HG02588 (cell line): ENCODE data around the gene MS4A4A.
"Not testable (repeated sequence)": the region's sequence is repeated elsewhere in the genome, so short reads cannot be mapped to it uniquely, and the experiment has no call there.

Experiments used
- ATAC-seq: cut with Tn5 transposase; IDR thresholded peaks from one replicate; pipeline ENCODE4 v1.9.1; 2021; ENCODE audit warnings: mild to moderate bottlenecking, moderate library complexity; ENCODE audit not compliant: unreplicated experiment

Gene MS4A4A

DNA sequence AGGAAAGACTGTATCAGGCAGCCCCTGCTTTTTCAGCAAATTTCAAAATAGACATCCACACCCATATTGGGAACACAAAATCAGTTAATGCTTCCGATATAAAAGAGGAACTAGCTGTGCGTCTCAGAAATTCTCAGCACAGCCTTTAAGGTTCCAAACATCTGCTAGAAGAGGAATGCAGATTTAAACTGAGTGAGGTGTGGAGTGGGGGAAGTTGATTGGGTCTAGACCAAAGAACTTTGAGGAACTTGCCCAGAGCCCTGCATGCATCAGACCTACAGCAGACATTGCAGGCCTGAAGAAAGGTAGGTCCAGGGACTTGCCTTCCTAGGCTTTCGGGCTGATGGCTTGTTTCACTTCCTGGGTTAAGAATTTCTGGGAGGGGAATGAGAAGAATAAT is at the start of gene MS4A4A:
MS4A4A (plus strand) TSS at position 255 of the 400 bp plus-strand sequence; CDS start at position 265, 10 bp downstream.
- no peak for ATAC-seq

- no peak for ATAC-seq
These were observed 49.8 kb upstream of the MS4A4A start for GRCh38 chr11:60230681-60231080.

DNA sequence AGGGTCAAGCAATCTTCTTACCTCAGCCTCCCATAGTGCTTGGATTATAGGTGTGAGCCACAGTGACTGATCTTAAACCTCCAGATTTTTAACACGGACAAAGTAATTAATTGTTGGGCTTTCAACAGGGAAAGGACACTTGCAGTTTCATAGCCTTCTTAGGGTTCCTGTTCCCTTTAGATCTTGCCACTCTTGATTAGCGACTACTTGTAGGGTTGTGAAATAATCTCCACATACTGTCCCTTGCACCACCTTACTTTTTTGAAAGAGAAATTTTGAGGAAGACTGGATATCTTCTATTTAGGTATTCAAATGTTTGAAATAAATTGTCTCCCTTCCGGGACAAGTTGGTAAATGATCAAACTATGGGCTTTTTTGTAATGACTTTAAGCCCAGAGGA is 45.1 kb upstream of the MS4A4A start:
- no peak for ATAC-seq

GRCh38 chr11:60240662-60241061 is 39.8 kb upstream of the MS4A4A start:
- no peak for ATAC-seq

DNA sequence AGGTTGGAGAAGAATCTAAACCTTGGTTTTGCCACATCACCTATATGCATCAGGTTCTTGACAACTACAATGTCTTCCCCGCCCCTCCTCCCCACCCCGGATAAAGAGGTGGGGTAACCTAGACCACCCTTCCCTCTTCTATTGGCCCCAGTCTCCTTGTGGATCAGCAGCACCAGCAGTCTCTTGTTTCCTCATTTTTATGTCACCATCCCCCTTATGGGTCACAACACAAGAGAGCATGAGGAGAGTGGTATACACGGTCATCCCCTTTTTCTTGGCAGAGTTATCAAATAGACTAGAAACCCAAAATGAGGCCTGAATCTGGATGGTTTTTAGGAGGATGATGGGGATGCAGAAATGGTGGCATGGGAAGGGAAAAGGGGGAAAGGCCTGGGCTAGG is 38.7 kb upstream of the MS4A4A start:
- no peak for ATAC-seq

DNA sequence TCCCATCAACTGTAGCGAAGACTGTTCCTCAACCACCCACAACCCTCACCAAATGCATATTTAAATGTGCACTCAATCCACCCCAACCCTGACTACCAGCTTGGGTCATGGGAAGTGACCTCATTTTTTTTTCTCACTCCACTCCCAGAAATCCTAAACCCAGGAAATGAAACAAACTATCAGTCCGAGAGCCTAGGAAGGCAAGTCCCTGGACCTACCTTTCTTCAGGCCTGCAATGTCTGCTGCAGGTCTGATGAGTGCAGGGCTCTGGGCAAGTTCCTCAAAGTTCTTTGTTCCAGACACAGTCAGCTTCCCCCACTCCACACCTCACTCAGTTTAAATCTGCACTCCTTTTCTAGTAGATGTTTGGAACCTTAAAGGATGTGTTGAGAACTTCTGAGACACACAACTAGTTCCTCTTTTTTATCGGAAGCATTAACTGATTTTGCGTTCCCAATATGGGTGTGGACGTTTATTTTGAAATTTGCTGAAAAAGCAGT is 37.7 kb upstream of the MS4A4A start, which contains the start of gene MS4A4E:
MS4A4E (minus strand) TSS at position 398 of the 500 bp plus-strand sequence. CDS start 13,082 bp downstream, outside the sequence.
- no peak for ATAC-seq

GRCh38 chr11:60251485-60252212 is 28.8 kb upstream of the MS4A4A start:
- no peak for ATAC-seq

- no peak for ATAC-seq
These were observed 28.0 kb upstream of the MS4A4A start for GRCh38 chr11:60252213-60253108.

DNA sequence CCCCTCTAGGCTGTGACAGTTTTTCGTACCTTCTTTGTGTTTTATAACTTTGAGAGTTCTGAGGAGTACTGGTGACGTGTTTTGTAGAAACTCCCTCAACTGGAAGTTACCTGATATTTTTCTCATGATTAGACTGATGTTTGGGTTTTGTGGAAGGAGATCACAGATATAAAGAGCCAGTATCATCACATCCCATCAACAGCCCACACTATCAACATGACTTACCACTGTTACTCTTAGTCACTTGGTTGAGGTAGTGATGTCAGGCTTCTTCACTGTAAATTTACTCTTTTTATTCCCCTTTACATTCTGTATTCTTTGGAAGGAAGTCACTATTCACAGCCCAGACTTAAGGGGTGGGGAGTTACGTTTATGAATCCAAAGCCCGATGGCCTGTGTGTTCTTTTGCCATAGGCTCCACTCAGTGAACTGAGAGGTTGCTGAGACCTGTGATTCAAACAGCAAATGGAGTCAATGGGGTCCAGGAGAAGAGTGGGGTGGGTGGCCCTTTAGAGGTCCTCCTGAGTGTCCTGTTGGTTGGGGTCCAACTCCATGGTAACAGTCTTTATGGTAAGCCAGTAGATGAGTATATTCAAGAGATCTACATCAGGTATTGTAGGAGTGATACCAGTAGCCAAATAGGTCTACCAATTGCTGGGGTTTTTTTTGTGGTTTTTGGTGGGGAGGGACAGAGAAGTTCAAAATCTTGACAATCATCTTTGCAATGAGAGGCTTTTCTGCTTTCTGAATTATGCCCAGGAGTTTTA is 22.3 kb upstream of the MS4A4A start:
- no peak for ATAC-seq

GRCh38 chr11:60261014-60261413 is 19.5 kb upstream of the MS4A4A start:
- no peak for ATAC-seq

GRCh38 chr11:60263402-60263801 is 17.1 kb upstream of the MS4A4A start:
- ATAC-seq, result no peak

GRCh38 chr11:60264644-60265043 is 15.8 kb upstream of the MS4A4A start:
- no peak for ATAC-seq

DNA sequence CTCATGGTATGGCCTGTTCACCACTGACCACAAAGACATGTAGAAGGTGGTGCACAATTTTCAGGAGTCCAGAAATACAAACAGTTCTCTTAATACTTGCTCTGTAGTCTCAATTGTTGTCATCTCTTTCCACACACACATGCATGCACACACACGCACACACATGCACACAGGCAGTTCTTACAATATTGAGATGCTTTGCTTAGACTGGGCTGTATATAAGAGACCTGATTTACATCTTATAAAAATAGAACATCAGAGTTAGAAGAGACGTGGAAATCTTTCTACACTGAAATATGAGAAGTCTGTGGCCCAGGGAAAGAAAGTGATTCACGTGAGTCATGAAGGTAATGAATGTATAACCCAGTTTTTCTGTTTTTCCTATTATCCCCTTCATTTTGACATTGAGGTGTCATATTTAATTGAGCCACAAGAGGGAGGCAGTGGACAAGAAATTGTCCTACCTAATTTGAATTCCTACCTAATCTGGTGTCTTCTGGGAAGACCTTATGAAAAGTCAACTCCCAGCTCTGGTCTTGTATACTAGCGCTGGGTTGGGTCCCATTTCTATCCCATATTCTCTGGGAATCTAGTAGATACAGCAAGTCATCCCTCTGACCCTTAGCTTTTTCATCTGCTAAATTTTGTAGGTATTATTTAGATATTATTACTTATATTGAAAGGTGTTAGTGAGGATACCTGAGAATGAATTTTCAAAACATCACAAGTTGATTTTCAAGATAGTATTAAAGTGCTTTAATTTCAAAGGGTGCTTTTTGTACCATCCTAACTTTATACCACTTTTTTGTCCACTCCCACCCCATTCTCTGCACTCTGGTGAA is 14.9 kb upstream of the MS4A4A start:
- ATAC-seq, result no peak

DNA sequence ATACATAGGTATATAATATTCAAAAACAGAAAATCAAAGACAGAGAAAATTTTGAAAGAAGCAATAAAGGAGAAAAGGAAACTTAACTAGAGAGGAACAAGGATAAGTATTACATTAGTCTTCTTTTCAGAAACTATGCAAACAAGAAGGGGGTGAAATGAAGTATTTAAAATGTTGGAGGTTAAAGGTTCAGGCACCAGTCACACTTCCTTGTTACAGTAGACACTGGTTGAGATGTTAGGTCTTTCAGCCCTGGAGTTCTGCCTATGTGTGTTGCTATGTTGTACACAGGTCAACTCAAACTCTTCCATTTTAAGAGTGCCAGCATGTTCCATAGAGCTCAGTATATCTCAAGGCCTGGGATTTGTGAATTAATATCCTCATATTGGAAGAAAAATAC is 6.0 kb upstream of the MS4A4A start:
- ATAC-seq, result no peak

- ATAC-seq, result no peak
These were observed 1.0 kb downstream of the MS4A4A start for GRCh38 chr11:60281485-60281884.

- no peak for ATAC-seq
These were observed 1.8 kb downstream of the MS4A4A start for GRCh38 chr11:60282286-60282685.

DNA sequence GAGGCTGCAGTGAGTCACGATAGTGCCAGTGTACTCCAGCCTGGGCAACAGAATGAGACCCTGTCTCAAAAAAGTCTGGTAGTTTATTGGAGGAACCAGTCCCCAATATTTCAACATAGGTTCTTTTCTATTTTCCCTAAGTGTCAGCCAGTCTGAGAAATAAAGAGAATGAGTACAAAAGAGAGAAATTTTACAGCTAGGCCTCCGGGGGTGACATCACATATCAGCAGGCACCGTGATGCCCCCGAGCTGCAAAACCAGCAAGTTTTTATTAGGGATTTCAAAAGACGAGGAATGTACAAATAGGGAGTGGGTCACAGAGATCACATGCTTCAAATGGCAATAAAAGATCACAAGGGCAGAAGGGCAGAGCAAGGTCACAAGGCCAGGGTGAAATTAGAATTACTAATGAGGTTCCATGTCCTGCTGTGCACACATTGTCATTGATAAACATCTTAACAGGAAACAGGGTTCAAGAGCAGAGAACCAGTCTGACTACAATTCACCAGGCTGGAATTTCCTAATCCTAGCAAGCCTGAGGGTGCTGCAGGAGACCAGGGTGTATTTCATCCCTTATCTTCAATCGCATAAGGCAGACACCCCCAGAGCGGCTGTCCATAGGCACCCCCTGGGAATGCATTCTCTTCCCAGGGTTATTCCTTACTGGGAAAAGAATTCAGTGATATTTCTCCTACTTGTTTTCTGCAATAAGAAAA is 5.1 kb downstream of the MS4A4A start:
- ATAC-seq, result not testable (repeated sequence)

- ATAC-seq, result no peak
These were observed 8.1 kb downstream of the MS4A4A start for GRCh38 chr11:60288531-60288930.

GRCh38 chr11:60292145-60292544 is 11.7 kb downstream of the MS4A4A start:
- ATAC-seq, result no peak
